Measurements from ENCODE around the gene KIF5A. TPM values are rescaled to one million over a fixed set of nuclear protein-coding genes. Genes with fewer than 3 reads are reported as not detected.

KIF5A gene
- polyA plus RNA-seq, 1 donor, result 0.03 TPM

DNA sequence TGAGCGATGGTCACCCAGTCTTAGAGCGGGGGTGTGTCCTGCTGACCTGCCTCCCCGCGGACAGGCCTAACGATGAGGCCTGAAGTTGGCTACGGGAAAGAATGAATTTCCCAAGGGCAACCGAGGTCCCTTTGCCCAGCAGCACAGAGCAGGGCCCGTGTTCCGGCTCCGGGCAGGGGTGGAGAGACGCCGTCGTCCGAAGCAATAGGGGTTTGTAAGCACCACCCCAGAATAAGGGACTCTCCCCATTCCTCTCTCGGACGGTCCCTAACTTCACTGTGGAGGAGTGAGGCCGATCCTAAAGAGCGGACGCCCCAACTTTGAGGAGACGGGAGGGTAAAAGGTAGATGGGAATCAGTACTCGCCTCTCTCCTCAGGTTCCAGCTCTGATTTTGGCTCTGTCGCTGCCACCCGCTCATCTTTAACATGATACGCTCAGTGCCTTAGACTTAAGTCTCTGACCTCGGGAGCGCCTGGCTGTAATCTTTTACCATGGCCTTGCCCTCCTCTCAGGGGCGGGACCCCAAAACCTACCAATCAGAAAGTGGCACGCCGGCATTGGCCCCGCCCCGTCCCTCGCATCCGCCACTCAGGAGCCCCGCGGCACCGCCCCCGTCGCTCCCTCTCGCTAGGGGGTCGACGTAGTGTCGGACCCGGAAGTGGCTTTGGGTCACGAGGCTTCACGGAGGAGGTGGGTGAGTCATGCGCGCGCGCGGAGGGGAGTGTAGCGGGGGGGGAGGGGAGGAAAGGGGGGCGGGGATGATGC is 29.6 kb upstream of the KIF5A start, which contains the start of gene DDIT3:
DDIT3 (minus strand) TSS at position 462 of the 766 bp plus-strand sequence. CDS start 3,108 bp downstream, outside the sequence.
- DNase-seq (ENCODE audit: low read depth), result peak; percentile 91

DNA sequence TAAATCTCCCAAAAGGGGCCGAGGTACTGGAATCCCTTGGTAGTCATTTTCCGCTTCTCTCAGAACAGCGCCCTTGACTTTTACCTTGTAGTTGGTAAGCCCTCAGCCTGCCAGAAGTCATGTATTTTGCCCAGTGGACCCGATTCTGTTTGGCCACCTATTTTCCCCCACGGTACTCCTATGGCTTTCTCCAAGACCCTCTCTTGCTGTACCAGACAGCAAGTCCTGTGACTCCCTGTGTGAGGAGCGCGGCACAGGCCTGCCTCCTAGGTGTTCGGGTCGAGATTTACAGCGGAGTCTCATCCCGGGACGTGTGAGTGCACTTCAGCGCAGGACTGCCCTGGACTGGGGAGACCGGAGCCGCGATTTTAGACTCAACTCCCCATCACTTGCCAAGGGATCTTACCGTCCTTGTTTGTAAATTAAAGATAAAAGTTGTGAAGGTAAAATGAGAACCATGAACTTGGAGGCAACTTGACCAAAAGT is 28.3 kb upstream of the KIF5A start:
- no peak for DNase-seq (ENCODE audit: low read depth)

DNA sequence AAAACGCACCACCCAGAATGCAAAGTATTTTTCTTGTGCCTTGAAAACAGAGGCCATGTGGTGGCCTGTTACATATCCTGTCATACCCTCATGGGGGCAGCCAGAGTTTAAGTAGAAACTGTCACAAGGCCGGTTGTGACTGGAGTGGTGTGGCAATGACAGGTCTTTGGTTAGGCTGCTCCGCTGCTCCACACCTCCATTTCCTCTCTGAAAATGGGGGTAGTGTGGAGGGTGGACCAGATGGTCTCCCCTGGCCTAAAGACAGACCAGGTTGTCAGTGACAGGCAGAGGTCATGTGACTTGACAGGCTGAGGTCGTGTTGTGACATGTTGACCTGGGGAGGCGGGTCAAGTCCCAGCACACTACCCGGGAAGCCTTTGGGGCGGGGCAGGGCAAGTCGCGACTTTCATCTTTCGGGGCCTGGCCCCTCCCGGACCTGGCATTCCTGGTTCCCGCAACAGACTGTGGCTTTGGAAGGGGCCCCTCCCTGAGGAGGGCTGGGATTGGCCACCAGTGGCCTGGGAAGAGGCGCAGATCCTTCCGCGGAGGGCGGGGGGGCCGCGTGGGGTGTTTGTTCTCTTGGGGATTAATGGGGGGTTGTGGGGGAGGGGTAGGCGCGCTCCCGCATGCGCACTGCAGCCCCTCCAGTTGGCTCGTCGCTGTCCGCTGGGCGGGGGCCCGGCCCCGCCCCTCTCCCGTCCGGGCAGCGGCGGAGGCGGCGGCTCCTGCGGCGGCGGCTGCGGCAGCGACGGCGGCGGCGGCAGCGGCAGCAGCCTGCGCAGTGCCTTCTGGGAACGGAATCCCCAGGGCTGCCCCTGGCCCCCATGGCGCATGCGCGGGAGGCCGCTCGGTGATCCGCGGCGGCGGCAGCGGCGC is 27.6 kb upstream of the KIF5A start, which contains the start of gene MBD6:
MBD6 (plus strand) TSS at position 814 of the 876 bp plus-strand sequence. CDS start 1,480 bp downstream, outside the sequence.
- no peak for DNase-seq (ENCODE audit: low read depth)

DNA sequence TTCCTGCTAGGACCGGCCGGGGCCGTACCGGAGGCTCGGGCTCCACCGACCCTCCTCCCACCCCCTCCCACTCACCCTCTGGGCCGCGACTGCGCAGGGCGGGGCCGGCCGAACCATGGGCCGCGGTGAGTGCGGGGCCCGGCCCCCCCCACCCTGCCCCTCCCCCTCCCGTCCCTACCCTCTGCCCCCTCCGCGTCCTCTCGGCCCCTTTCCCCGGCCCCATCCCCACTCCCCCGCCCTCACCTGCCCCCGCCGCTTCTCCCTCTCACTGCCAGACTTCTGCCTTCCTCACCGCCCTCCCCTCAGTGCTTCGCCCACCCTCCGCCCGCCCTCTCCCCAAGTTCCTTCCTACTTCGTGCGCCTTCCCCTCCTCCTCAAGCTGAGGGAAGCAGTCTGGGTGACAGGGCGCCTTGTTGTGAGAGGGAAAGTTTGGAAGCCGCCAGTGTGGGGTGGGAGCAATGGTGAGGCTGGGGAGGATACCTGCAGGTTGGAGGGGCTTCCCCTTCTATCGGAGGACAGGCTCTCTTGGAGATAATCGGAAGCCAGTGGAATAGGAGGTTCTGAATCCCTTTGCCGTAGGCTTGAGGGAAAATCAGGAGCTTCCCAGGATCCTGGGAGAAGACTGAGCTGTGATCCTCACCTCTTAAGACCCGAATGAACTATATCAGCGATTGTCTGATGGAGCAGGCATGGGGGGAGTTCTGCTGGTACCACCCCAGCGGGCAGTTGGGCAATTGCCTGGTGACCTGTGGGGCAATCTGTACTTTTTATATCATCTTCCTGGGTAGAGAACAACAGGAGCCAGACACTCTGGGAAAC is 26.7 kb upstream of the KIF5A start:
- DNase-seq (ENCODE audit: low read depth), result no peak

DNA sequence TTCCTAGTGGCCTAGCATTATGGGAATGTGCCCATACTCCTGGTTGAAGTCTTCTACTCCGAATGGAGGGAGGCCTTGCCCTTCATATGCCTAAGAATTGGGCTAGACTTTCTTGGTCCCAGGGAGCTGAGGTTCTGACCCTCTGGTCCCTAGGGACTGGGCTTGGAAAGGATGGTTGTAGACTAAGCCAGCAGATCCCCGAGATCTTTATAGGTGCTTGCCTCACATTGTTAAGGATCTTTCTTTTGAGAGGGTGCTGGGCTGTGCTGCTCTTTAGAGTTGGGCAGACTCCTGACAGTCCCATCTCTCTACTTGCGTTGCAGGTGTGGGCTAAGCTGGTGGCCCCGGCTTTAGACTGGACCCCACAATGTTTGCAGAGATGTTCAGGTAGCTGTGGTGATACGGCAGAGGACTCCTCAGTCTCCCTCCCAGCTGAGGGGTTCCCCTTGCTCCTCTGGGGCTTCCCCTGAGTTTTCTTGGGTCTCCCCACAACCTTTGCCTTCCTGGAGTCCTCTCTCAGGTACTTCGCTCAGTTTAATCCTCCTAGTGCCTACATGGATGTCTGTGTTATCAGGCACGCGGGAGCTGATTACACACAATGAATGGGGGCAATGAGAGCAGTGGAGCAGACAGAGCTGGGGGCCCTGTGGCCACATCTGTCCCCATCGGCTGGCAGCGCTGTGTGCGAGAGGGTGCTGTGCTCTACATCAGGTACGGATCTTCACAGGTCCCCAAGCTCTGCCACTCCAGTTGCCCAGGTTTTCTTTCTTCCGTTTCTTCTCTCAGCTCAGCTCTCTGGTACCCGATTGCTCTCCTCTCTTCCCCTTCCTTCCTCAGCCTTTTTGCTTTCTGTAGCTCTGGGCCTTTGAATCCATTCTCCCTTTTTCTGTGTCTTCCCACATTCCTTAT is 25.9 kb upstream of the KIF5A start:
- DNase-seq (ENCODE audit: low read depth), result no peak

DNA sequence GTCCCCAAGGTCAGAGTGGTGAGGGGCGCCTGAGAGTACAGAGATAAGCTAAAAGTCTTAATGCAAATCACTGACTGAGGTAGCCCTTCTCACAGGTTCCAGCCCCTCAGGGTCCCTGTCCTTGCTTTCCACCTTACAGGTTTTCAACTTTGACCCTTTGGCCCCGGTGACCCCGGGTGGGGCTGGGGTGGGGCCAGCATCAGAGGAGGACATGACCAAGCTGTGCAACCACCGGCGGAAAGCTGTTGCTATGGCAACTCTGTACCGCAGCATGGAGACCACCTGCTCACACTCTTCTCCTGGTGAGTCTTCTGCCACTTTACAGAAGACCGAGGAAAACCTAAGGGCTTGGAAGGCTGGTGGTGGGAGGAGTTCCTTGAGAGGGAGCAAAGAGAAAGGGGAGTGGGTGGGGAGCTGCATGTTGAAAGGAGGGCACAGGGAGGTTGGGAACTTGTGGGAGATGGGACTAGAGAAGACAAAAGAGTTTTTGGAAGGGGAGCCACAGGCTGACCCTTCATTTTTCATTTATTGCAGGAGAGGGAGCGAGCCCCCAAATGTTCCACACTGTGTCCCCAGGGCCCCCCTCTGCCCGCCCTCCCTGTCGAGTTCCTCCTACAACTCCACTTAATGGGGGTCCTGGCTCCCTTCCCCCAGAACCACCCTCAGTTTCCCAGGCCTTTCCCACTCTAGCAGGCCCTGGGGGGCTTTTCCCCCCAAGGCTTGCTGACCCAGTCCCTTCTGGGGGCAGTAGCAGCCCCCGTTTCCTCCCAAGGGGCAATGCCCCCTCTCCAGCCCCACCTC is 24.8 kb upstream of the KIF5A start:
- DNase-seq (ENCODE audit: low read depth), result no peak

DNA sequence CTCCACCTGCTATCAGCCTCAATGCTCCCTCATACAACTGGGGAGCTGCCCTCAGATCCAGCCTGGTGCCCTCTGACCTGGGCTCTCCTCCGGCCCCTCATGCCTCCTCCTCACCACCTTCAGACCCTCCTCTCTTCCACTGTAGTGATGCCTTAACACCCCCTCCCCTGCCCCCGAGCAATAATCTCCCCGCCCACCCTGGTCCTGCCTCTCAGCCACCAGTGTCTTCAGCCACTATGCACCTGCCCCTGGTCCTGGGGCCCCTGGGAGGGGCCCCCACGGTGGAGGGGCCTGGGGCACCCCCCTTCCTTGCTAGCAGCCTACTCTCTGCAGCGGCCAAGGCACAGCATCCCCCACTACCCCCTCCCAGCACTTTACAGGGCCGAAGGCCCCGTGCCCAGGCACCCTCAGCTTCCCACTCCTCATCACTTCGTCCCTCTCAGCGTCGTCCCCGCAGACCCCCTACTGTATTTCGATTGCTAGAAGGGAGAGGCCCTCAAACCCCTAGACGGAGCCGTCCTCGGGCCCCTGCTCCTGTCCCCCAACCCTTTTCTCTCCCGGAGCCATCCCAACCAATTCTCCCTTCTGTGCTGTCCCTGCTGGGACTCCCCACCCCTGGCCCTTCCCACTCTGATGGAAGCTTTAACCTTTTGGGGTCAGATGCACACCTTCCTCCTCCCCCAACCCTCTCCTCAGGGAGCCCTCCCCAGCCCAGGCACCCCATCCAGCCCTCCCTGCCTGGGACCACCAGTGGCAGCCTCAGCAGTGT is 24.0 kb upstream of the KIF5A start:
- DNase-seq (ENCODE audit: low read depth), result no peak

DNA sequence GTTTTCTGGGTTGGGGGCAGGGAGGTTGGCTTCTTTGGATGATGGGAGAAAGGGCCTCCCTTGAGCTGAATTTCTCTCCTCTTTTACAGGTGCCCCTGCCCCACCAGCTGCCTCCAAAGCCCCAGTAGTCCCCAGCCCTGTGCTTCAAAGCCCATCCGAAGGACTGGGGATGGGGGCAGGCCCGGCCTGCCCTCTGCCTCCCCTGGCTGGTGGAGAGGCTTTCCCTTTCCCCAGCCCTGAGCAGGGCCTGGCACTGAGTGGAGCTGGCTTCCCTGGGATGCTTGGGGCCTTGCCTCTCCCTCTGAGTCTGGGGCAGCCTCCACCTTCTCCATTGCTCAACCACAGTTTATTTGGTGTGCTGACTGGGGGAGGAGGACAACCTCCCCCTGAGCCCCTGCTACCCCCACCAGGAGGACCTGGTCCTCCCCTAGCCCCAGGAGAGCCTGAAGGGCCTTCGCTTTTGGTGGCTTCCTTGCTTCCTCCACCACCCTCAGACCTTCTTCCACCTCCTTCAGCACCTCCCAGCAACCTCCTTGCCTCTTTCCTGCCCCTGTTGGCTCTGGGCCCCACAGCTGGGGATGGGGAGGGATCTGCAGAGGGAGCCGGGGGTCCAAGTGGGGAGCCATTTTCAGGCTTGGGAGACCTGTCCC is 23.2 kb upstream of the KIF5A start:
- DNase-seq (ENCODE audit: low read depth), result no peak

DNA sequence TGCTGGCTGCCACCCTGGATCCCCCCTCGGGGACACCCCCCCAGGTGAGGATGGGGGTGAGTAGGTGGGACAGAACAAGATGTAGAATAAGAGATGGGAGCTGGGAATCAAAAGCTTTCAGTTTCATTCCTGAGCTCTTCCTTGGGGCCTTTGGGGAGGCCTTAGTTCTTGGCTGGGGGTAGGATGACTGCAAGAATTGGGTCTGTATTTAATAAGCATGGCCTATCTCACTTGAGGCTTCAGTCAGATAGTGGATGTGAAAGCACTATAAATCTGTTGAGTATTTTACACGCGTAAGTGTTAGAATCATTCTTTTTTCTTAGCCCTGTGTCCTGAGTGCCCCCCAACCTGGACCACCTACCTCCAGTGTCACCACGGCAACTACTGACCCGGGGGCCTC is 22.7 kb upstream of the KIF5A start:
- no peak for DNase-seq (ENCODE audit: low read depth)

DNA sequence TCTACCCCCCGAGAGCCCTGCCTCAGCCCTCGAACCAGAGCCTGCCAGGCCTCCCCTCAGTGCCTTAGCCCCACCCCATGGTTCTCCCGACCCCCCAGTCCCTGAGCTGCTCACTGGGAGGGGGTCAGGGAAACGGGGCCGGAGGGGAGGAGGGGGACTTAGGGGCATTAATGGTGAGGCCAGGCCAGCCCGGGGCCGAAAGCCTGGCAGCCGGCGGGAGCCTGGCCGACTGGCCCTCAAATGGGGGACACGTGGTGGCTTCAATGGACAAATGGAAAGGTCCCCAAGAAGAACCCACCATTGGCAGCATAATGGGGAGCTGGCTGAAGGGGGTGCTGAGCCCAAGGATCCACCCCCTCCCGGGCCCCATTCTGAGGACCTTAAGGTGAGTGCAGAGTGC is 21.7 kb upstream of the KIF5A start:
- DNase-seq (ENCODE audit: low read depth), result no peak

DNA sequence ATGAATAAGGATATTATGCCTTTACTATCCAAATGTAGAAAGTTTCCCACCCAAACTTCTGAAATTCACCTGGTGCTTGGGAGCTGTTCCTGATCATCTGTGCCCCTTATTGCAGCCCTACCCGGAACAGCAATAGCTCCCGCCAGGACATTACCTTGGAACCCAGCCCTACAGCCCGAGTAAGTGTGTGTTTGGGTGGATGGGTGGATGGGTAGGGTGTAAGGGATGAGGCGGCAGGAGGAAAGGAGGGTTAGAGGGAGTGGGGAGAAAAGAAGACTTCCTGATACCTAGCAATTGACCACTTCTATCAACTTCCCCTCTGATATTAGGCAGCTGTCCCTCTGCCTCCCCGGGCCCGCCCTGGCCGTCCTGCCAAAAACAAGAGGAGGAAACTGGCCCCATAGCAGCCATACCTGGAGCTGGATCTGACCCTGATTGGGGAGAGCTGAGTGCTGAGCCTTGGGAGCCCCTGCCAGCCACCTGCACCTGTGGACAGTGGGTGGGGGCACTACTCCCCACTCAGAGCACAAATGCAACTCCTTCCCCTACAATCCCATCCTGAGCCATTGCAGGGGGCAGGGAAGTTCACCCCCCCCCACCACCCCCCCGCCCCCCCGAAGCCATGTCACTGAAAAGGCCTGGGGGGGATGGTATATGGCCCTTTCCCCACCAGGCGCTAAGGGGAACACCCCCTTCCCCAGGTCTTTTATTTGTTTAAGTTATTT is 20.9 kb upstream of the KIF5A start:
- no peak for DNase-seq (ENCODE audit: low read depth)

DNA sequence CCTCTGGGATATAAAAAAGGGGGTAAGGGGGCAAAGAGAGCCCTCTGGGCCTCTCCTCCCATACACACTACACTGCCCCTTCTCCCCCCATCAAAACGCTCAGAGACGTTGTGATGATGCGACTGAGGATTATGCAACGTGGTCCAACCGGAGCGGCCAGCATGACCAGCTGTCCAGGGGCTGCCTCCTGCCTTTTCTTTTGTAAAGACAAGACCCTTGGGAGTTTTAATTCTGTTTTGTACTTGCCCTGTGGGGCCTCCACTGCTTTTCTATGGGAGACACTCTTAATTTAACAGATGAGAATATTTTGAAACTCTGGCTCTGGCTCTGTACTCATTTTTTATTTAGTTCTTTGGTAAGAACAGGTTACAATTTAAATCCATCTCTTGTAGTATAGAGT is 20.0 kb upstream of the KIF5A start:
- no peak for DNase-seq (ENCODE audit: low read depth)

DNA sequence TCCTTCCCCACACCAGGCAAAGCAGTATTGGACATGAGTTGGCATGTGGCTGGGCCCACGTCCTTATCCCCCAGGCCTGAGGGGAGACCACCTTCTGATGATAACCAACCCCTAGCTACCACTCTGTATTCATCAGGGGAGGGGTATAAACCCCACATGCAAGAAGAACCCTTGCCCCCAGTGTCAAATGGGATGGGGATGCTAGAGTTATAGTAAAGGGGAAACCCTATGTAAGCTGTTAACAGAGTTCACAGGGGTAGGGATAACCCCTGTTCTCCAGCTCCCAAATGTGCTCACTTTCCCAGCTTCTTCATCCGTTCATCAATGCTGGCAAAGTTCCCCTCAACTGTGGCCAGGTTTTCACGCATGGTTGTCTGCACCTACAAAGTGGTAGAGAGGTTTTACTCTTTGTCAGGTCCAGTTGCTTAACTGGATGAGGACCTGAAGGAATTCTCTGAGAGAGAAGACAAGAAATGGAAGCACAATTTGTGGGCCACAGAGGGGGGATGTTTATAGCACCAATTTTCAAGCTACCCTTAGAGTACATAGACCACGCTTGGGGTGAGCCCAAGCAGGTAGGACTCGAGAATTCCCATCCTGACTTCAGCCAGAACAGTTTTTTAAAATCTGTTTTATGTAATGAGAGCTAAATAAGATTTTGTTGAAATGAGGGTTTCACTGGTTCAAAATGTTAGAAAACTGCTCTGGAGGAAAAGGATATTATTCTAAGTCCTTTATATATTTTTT is 19.3 kb upstream of the KIF5A start:
- DNase-seq (ENCODE audit: low read depth), result no peak

DNA sequence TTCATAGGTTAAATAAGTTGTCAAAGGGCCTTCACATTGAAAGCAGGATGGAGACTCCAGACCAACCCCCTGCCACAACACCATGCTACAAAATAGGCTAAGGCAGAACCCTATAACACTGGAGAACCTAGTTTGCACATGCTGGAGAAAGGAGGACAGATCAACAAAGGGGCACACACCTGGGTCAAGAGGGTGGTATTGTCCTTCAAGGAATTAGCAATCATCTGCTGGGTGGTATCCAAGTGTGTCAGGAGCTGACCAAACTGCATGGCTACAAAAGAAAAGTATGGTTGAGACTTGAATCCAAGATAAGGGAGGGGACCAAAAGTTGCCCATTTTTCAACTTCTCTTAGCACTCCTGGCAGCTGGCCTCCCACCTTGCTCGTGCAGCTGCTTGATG is 18.0 kb upstream of the KIF5A start:
- no peak for DNase-seq (ENCODE audit: low read depth)

DNA sequence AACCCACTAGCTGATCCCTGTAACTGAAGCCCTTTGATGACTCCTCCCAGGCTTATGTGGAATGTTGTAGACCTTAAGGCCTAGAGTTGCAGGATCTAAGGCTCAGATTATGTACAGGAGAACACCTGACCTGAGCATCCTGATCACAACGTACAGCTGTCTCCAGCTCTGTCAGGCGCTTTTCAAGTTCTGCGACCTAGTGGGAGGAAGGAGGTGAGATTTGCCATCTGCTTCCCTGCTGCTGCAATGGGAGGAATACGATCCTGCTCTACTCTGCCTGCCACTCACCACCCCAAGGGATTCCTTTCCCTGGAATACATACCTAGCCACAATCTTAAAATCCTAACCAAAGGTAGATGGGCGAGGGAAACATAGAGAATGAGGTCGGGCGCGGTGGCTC is 16.7 kb upstream of the KIF5A start:
- no peak for DNase-seq (ENCODE audit: low read depth)

DNA sequence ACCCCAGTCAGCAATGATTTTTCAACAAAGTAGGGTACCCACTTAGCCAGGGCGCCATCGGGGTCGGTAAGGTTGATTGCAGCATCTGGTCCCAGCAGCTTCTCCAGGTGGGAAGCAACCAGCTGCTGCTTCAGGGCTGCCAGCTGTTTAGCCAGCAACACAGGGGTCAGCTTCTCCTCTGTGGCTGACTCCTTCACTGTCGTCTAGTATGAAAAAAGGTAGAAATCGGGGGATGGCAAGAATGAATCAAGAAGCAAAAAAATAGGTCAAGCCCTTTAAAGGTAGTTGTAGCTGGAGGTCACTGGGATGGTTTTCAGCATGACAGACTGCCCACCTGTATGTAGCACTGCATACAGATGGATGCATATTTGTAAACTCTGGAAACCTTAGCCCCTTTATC is 15.6 kb upstream of the KIF5A start:
- DNase-seq (ENCODE audit: low read depth), result no peak

DNA sequence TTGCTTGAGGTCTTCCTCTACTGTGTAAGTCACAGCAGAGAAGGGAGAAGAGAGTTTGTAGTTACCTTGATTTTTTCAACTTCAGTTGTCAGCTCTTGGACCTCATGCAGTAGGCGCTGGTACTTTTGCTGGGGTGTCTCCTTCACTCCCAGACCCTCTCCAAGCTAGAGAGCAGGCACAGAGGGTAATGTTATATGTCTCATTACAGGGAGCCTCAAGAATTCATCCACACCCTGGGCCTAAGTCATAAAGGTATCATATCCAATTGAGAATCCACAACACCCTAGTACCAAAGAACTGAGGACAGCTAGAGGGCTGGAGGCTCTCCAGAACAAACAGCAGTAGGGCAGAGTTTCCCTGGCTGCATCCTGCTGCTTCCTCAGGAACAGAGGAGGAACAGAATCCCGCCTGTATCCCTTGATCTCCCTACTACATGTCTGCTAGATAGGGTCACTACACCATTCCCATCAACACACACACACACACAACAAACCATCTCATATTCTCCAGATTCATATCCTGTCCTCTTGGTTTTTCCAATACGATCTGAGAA is 14.8 kb upstream of the KIF5A start:
- no peak for DNase-seq (ENCODE audit: low read depth)

All from forelimb muscle (tissue), 1 donor.